Uterus (tissue), 2 donors: ENCODE measurements around the gene KCTD13.

Experiments
- CTCF ChIP-seq, 4 experiments: fragments of 200-600 bp in 2 of 4; fragments of 450-650 bp in 2 of 4; sonication (generic) in 2 of 4; IDR thresholded peaks; one replicate each; pipeline ENCODE4 v1.5.1; 2016 to 2019; ENCODE audit warnings: antibody characterized with exemption in 4 of 4, mild to moderate bottlenecking in 2 of 4, moderate library complexity in 1 of 4
- POLR2A ChIP-seq, 2 donors: fragments of 450-650 bp; IDR thresholded peaks; one replicate each; pipeline ENCODE4 v1.6.1; 2016; ENCODE audit warnings: antibody characterized with exemption in 2 of 2, mild to moderate bottlenecking in 1 of 2, moderate library complexity in 1 of 2

GRCh38 chr16:29972500-29972899, 46.5 kb upstream of the KCTD13 start:
- TF ChIP-seq CTCF (IDR thresholded peaks at IDR 0.05): no peak
- TF ChIP-seq POLR2A (IDR thresholded peaks at IDR 0.05): no peak
